Kidney (tissue), 14 donors: ENCODE measurements around the gene TMPRSS11F. TPM values are rescaled to one million over a fixed set of nuclear protein-coding genes. Genes with fewer than 3 reads are reported as not detected.

ENCODE experiments used
- DNase-seq, 5 donors: peaks; one replicate each; pipeline ENCODE4 v3.0.0-alpha.2; 2013 to 2020
- FAIRE-seq: peaks from 2 replicates; lab custom pipeline; 2012; peaks lifted over from hg19 to GRCh38; lab: Jason Lieb, UNC
- H3K27ac ChIP-seq, 2 donors: one replicate each; pipeline ENCODE4 v1.7.0; 2013; ENCODE audit warnings: low read depth in 2 of 2, low read length in 2 of 2, inconsistent platforms in 1 of 2
- H3K27me3 ChIP-seq: one replicate; pipeline ENCODE4 v1.7.1; 2013; ENCODE audit warnings: low read length, inconsistent platforms; ENCODE audit not compliant: control insufficient read depth, insufficient read depth
- H3K36me3 ChIP-seq, 3 donors: one replicate each; pipeline versions ENCODE4 v1.7.0 to v1.7.1; 2013; ENCODE audit warnings: low read length in 3 of 3, control low read depth in 1 of 3, inconsistent platforms in 1 of 3; ENCODE audit not compliant: insufficient read depth in 3 of 3, control insufficient read depth in 2 of 3
- H3K4me1 ChIP-seq, 3 donors: one replicate each; pipeline versions ENCODE4 v1.7.0 to v1.7.1; 2013; ENCODE audit warnings: low read length in 3 of 3, inconsistent platforms in 1 of 3, low read depth in 1 of 3; ENCODE audit not compliant: control insufficient read depth in 2 of 3, insufficient read depth in 2 of 3
- H3K4me3 ChIP-seq, 3 donors: one replicate each; pipeline versions ENCODE4 v1.7.0 to v1.8.1; 2013; ENCODE audit warnings: low read length in 3 of 3, control low read depth in 1 of 3, inconsistent platforms in 1 of 3
- H3K9ac ChIP-seq, 3 donors: one replicate each; pipeline versions ENCODE4 v1.7.0 to v1.7.1; 2013; ENCODE audit warnings: low read length in 3 of 3, control low read depth in 1 of 3, inconsistent platforms in 1 of 3
- H3K9me3 ChIP-seq, 3 donors: one replicate each; pipeline versions ENCODE4 v1.7.0 to v1.7.1; 2013; ENCODE audit warnings: low read length in 3 of 3, control low read depth in 1 of 3, inconsistent platforms in 1 of 3; ENCODE audit not compliant: control insufficient read depth in 2 of 3, insufficient read depth in 1 of 3
- intact Hi-C: fragments of 100-400 bp; cut with DNase I; formaldehyde crosslinking; loops from one replicate; pipeline ENCODE4 v1.11.1; 2022
- polyA plus RNA-seq: library from polyadenylated mRNA; stranded (reverse); fragments of 350-450 nt; fragmentation: Illumina TruSeq; extraction: RNeasy Lipid Tissue Mini Kit (QIAGEN cat#74804); gene quantifications from one replicate; pipeline ENCODE4 v1.2.3, GENCODE V29; 2014; ENCODE audit warnings: low read depth, low replicate concordance; ENCODE audit not compliant: insufficient read depth
- total RNA-seq: library from RNA; stranded (reverse); fragmentation: NEBNext Ultra II Directional; extraction: Animal tissue kit (Norgen Biotek cat#: 25700); gene quantifications from one replicate; pipeline ENCODE4 v1.2.1, GENCODE V29; 2021
- TF ChIP-seq, protein P1 (sequence below): IDR thresholded peaks from 3 replicates; pipeline ENCODE4 v1.5.1; 2012; ENCODE audit warnings: mild to moderate bottlenecking, moderate library complexity, borderline replicate concordance; ENCODE audit not compliant: insufficient read depth; ENCODE audit errors: extremely low read depth
- donor health status: control.
- donor health status: control.
- donor health status: control.
- donor health status: control.
- donor health status: control.
- donor health status: DM: yes; HTN: yes; CAD: no.
- donor health status: Normal renal cell carcinoma (clear cell type).

Gene TMPRSS11F
- total and polyA plus RNA-seq, 2 donors from 2014 or later = not detected

DNA sequence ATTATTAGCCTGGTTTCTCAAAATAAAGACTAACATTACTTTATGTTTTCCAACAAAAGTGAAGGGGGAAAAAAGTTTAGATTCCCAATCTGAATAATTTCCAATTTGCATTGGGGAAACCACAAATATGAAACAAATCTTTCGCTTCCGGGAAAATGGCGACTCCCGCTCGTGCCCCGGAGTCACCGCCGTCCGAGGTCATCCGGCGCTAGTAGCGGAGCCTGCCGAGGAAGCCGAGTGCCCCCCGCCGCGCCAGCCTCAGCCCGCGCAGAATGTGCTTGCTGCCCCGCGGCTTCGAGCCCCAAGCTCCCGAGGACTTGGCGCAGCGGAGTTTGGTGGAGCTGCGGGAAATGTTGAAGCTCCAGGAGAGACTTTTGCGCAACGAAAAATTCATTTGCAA, 91.4 kb downstream of the TMPRSS11F start:
- TF ChIP-seq, protein P1, sequence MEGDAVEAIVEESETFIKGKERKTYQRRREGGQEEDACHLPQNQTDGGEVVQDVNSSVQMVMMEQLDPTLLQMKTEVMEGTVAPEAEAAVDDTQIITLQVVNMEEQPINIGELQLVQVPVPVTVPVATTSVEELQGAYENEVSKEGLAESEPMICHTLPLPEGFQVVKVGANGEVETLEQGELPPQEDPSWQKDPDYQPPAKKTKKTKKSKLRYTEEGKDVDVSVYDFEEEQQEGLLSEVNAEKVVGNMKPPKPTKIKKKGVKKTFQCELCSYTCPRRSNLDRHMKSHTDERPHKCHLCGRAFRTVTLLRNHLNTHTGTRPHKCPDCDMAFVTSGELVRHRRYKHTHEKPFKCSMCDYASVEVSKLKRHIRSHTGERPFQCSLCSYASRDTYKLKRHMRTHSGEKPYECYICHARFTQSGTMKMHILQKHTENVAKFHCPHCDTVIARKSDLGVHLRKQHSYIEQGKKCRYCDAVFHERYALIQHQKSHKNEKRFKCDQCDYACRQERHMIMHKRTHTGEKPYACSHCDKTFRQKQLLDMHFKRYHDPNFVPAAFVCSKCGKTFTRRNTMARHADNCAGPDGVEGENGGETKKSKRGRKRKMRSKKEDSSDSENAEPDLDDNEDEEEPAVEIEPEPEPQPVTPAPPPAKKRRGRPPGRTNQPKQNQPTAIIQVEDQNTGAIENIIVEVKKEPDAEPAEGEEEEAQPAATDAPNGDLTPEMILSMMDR = no peak
- no peak for FAIRE-seq
- intact Hi-C loops = no loop called here

DNA sequence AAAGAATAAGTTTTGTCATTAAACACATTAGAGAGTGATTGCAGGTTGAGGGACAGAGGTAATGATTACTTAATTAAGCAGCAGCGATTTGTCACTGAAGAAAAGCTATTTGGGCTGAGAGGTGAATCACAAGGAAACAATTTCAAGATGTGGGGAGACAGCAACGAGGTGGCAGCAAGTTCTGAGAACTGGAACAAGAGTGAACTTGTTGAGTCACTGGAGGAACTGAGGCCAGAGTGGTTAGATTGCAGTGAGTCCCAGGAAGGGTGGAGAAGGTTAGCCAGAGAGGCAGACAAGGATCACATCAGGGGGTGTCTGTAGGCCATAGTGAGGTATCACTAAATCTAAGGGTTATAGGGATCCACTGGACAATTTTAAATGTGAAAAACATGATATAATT, 108.5 kb downstream of the TMPRSS11F start:
- DNase-seq (no peak), FAIRE-seq (no peak)
- Histone ChIP-seq H3K27me3 (no peaks in the 10 kb centered on the region), H3K4me1 (no peaks in the 10 kb centered on the region), H3K4me3 (no peak overlapping the region), H3K36me3 (no peaks in the 10 kb centered on the region), H3K9ac (no peak overlapping the region), H3K27ac (no peak overlapping the region), H3K9me3 (no peaks in the 10 kb centered on the region)
- TF ChIP-seq, protein P1 = no peak
- intact Hi-C loops = no loop called here

More for the DNA sequence above, 91.4 kb downstream of the TMPRSS11F start:
- Histone ChIP-seq H3K9me3 (no peaks in the 10 kb centered on the region), H3K36me3 (no peaks in the 10 kb centered on the region), H3K9ac (no peak overlapping the region), H3K27me3 (no peaks in the 10 kb centered on the region), H3K4me3 (no peak overlapping the region), H3K4me1 (no peaks in the 10 kb centered on the region), H3K27ac (no peak overlapping the region)
- DNase-seq = no peak

DNA sequence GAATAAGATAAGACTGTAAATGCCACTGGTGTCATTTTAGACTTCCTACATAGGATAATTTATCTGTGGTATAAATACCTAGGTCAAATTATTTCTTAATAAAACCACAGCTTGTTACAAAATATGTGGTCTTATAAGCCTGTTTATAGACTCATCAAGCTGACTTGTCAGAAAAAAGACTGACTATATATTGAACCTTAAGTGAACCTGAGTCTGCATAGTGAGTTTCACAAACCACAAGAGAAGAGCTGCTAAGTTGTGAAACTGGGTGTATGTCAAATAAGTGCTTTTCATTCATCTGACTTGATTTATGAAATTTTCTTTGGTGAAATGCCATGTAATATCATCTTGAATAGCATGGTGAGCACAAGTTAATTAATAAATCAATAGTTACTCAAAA, 118.0 kb downstream of the TMPRSS11F start:
- H3K4me3 ChIP-seq = no peak overlapping the region
- H3K9me3 ChIP-seq = no peaks in the 10 kb centered on the region
- DNase-seq = no peak
- no peak overlapping the region for H3K27ac ChIP-seq
- H3K4me1 ChIP-seq = no peaks in the 10 kb centered on the region
- TF ChIP-seq, protein P1 = no peak
- H3K9ac ChIP-seq = no peak overlapping the region
- no peak for FAIRE-seq
- no peaks in the 10 kb centered on the region for H3K36me3 ChIP-seq
- intact Hi-C loops = no loop called here
- H3K27me3 ChIP-seq = no peaks in the 10 kb centered on the region

Other genes with a start within 250 kb of the TMPRSS11F start
- not detected for gene TMPRSS11D, start 245.9 kb downstream of the TMPRSS11F start, total RNA-seq
- gene TMPRSS11D, start 245.9 kb downstream of the TMPRSS11F start, polyA plus RNA-seq = not detected
- gene TMPRSS11A, start 166.4 kb downstream of the TMPRSS11F start, total RNA-seq = not detected
- not detected for gene TMPRSS11A, start 166.4 kb downstream of the TMPRSS11F start, polyA plus RNA-seq
- not detected for gene TMPRSS11B, start 115.8 kb upstream of the TMPRSS11F start, total RNA-seq
- gene TMPRSS11B, start 115.8 kb upstream of the TMPRSS11F start, polyA plus RNA-seq = not detected
- 99.7 TPM for gene YTHDC1, start 220.2 kb upstream of the TMPRSS11F start, total RNA-seq
- 32.6 TPM for gene YTHDC1, start 220.2 kb upstream of the TMPRSS11F start, polyA plus RNA-seq